HUES64 (cell line): ENCODE data around the gene CCDC183.

Source experiments
- H3K27ac ChIP-seq: 2 replicates; pipeline ENCODE4 v1.7.0; 2013; ENCODE audit warnings: low read depth, low read length, inconsistent platforms
- H3K27me3 ChIP-seq: 2 replicates; pipeline ENCODE4 v1.6.1; 2013; ENCODE audit warnings: mild to moderate bottlenecking, low read length; ENCODE audit not compliant: insufficient read depth
- H3K36me3 ChIP-seq: 2 replicates; pipeline ENCODE4 v1.6.1; 2013; ENCODE audit warnings: mild to moderate bottlenecking, low read length; ENCODE audit not compliant: insufficient read depth
- H3K4me1 ChIP-seq: 2 replicates; pipeline ENCODE4 v1.6.1; 2013; ENCODE audit warnings: mild to moderate bottlenecking, low read length, moderate library complexity; ENCODE audit not compliant: insufficient read depth
- H3K4me3 ChIP-seq: 2 replicates; pipeline ENCODE4 v1.5.1; 2013; ENCODE audit warnings: mild to moderate bottlenecking, low read length, moderate library complexity
- H3K9ac ChIP-seq: 2 replicates; pipeline ENCODE4 v1.6.1; 2013; ENCODE audit warnings: mild to moderate bottlenecking, low read depth, low read length
- H3K9me3 ChIP-seq: 2 replicates; pipeline ENCODE4 v1.6.1; 2013; ENCODE audit warnings: low read depth, low read length; ENCODE audit not compliant: insufficient read depth
- WGBS: fragments of 150-250, 120-280 bp; methylation state at CpG from one replicate; pipeline ENCODE4 v1.1.7; 2013; ENCODE audit warnings: missing lambda C conversion rate; 5-methylcytosine and 5-hydroxymethylcytosine counted together

The CCDC183 gene

DNA sequence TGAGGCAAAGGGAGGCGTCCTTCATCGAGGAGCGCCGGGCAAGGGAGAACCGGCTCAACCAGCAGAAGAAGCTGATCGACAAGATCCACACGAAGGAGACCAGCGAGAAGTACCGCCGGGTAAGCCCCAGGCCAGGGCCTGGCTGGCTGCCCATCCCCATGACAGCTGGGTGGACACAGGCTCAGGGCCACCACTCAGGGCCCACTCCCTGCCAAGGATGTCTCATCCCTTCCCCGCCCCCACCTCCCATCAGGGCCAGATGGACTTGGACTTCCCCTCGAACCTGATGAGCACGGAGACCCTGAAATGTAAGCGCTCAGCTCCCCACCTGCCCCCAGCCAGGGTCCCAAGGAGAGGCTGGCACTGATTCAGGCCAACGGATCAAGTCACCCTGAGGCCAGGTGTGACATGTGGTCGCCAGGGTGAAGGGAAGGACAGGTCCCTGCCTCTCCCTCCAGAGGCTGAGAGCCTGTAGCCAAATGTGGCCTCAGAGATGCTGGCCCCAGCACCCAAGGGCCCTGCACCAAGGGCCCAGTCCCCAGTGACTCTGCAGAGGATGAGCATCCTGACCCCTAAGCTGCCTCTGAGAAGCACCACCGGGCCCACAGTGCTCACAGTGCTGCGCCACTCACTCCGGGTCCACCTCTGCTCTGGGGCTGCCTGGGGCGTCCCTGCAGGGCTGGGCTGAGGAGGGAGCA, 8.5 kb downstream of the CCDC183 start:
- Histone ChIP-seq H3K4me1 (peaks cover 9% of the 10 kb centered on the region), H3K36me3 (peaks cover 6% of the 10 kb centered on the region)

DNA sequence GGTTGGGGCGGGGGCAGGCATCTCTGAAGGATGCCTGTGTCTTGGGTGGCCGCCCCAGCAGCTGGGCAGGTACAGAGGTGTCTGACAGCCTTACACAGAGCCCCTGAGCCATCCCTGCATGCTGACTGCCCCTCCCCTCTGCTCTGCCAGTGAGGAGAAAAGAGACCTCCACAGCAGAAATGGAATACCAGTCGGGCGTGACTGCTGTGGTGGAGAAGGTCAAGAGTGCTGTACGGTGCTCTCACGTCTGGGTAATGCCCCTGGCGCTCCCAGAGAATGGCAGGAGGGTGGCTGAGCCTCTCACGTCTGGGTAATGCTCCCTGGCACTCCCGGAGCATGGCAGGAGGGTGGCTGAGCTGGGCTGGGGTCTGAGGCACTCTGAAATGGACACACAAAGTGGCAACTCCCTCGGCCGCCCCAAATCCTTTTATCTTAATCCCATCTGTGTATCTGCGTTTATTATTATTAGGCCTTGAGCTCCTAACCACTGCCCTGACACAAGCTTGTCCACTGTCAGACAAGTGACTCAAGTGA, 9.1 kb downstream of the CCDC183 start:
- peaks cover 15% of the 10 kb centered on the region for H3K4me1 ChIP-seq
- WGBS = 90% methylated on average over 12 of the region's 12 CpGs
- H3K9ac ChIP-seq = no peak overlapping the region

More for the DNA sequence above, 8.5 kb downstream of the CCDC183 start:
- no peak overlapping the region for H3K9ac ChIP-seq
- H3K27ac ChIP-seq = no peak overlapping the region
- 92% methylated on average over 20 of the region's 20 CpGs for WGBS
- H3K9me3 ChIP-seq = no peaks in the 10 kb centered on the region
- peaks cover 7% of the 10 kb centered on the region for H3K27me3 ChIP-seq
- no peak overlapping the region for H3K4me3 ChIP-seq

DNA sequence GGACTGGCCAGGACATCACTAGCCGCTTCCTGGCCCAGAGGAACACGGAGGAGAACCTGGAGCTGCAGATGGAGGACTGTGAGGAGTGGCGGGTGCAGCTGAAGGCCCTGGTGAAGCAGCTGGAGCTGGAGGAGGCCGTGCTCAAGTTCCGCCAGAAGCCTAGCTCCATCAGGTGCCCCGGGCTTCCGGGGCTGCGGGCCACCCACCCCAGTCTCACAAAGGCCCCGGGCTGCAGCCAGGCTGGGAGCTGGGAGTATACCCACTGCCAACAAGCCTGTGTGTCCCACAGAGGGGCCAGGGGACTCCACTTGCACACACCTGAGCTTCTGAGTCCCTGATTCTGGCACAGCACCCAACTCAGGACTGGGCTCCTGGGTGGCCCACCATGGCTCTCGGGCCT, 9.9 kb downstream of the CCDC183 start:
- WGBS = 96% methylated on average over 10 of the region's 10 CpGs

More for the DNA sequence above, 9.1 kb downstream of the CCDC183 start:
- Histone ChIP-seq H3K9me3 (no peaks in the 10 kb centered on the region), H3K4me3 (no peak overlapping the region), H3K27ac (no peak overlapping the region), H3K27me3 (peaks cover 4% of the 10 kb centered on the region), H3K36me3 (peaks cover 12% of the 10 kb centered on the region)

DNA sequence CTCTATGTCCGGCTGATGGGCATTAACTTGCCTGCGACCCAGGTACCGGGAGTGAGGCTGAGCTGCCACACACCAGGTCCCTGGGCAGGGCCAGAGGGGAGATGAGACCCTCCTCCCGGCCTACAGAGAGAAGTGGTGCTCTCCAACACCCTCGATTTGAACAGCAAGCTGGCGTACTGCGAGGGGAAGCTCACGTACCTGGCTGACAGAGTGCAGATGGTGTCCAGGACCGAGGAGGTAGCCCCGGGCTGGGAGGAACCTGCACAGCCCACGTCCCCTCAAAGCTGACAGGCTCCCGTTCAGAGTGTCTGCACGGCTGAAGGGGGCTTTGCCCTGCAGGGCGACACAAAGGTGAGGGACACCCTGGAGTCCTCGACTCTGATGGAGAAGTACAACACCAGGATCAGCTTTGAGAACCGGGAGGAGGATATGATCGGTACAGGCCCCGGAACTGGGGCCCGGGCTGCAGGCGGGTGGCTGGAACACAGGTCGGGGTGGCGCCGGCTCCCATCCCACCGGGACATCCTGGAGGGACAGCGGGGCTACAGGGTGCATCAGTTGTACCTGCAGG, 10.6 kb downstream of the CCDC183 start:
- no peak overlapping the region; the same call in 1 of the 2 replicates for H3K27ac ChIP-seq
- peak overlapping the region; percentile 97 for H3K9ac ChIP-seq
- H3K27me3 ChIP-seq = peaks cover 4% of the 10 kb centered on the region
- peaks cover 20% of the 10 kb centered on the region for H3K36me3 ChIP-seq
- peaks cover 16% of the 10 kb centered on the region for H3K4me1 ChIP-seq
- H3K9me3 ChIP-seq = no peaks in the 10 kb centered on the region
- H3K4me3 ChIP-seq = peak overlapping the region; percentile 98
- WGBS = 83% methylated on average over 25 of the region's 25 CpGs

More for the DNA sequence above, 9.9 kb downstream of the CCDC183 start:
- peaks cover 16% of the 10 kb centered on the region for H3K4me1 ChIP-seq
- H3K9ac ChIP-seq = no peak overlapping the region
- H3K27me3 ChIP-seq = peaks cover 4% of the 10 kb centered on the region
- H3K4me3 ChIP-seq = no peak overlapping the region
- no peak overlapping the region for H3K27ac ChIP-seq
- no peaks in the 10 kb centered on the region for H3K9me3 ChIP-seq
- peaks cover 18% of the 10 kb centered on the region for H3K36me3 ChIP-seq

DNA sequence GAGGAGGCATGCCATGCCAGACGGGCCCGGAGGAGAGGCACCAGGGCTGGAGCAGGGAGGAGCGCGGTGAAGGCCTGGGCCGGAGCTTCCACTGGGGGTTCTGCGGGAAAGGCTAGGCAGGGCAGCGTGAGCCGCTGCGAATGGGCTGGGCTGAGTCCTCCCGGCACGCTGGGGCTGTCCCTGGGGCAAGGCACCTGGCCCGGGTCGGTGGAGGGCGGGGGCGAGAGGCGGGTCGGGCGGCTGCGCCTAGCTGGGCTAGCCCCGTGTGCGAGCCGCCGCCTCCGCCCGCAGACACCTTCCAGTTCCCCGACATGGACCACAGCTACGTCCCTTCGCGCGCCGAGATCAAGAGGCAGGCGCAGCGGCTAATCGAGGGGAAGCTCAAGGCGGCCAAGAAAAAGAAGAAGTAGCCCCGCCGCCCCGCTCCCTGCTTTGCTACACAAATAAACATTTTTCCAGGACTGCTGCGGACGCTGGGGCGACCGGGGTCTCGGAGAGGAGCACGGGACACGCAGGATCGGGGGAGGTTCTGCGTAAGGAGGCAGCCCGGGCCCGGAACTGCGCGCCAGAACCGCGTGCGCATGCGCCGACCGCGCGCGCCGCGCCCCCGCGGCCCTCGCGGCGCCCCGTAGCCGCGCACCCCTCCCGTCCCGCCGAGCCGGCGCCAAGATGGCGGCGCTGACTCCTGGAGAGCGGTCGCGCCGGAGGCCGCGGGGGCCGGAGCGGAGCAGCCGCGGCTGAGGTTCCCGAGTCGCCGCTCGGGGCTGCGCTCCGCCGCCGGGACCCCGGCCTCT, 11.3 kb downstream of the CCDC183 start, which contains the start of gene RABL6:
Gene RABL6, plus strand, starts transcription at position 668 of the 794 bp plus-strand sequence. CDS start 249 bp downstream, outside the sequence.
- Histone ChIP-seq H3K9ac (peak within 1 kb of the TSS; percentile 97), H3K36me3 (peaks cover 22% of the 10 kb centered on the region), H3K9me3 (no peaks in the 10 kb centered on the region), H3K27me3 (no peaks in the 10 kb centered on the region), H3K27ac (peak within 1 kb of the TSS; percentile 83), H3K4me3 (peak within 1 kb of the TSS; percentile 98), H3K4me1 (peaks cover 16% of the 10 kb centered on the region)
- under 1% methylated on average over 96 of the region's 96 CpGs for WGBS

DNA sequence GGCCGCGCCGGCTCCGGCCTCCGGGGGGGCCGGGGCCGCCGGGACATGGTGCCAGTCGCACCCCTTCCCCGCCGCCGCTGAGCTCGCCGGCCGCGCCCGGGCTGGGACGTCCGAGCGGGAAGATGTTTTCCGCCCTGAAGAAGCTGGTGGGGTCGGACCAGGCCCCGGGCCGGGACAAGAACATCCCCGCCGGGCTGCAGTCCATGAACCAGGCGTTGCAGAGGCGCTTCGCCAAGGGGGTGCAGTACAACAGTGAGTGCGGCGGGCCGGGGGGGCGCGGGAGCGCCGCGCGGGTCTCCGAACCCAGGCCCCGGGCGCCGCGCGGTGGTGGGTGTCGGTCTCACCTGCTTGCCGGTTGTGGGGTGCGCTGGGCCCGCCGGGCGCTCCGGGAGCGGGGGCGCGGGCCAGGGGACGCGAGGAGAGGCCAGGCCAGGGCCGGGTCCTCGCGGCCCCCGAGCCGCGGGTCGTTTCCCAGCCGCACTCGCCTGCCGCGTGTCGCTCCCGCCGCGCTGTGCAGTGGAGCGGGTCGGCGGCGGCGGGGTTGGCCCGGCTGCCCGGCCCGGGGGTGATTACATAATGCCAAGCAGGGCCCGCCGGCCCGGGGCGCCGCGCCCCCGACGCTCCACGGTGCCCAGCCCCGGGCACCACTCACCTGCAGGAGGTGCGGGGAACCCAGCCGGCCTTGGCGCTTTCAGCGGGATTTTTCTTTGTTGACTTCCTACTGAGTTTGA, 12.1 kb downstream of the CCDC183 start:
- H3K4me3 ChIP-seq = peak overlapping the region; percentile 98
- peak overlapping the region; percentile 97 for H3K9ac ChIP-seq
- under 1% methylated on average over 93 of the region's 93 CpGs for WGBS
- peaks cover 16% of the 10 kb centered on the region for H3K4me1 ChIP-seq
- peak overlapping the region; percentile 83 for H3K27ac ChIP-seq
- peaks cover 30% of the 10 kb centered on the region for H3K36me3 ChIP-seq
- no peaks in the 10 kb centered on the region for H3K27me3 ChIP-seq
- no peaks in the 10 kb centered on the region for H3K9me3 ChIP-seq

DNA sequence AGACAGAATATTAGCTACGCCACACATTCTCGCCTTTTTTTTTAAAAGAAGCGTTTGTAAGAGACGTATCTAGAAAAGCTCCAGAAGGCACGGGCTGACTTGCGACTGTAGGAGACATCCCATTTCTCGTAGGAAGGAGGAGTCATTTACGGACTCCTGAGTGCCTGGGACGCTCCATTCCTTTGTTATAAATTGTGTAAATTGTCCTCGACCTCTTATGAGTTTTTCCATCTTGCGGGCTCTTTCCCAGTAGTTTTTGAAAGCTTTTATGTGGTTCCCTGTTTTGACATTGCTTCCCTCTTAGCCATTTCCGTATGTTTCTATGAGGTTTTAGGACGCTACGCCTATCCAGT, 12.6 kb downstream of the CCDC183 start:
- Histone ChIP-seq H3K36me3 (peaks cover 33% of the 10 kb centered on the region), H3K27ac (peak overlapping the region; percentile 55), H3K4me1 (peaks cover 16% of the 10 kb centered on the region)

DNA sequence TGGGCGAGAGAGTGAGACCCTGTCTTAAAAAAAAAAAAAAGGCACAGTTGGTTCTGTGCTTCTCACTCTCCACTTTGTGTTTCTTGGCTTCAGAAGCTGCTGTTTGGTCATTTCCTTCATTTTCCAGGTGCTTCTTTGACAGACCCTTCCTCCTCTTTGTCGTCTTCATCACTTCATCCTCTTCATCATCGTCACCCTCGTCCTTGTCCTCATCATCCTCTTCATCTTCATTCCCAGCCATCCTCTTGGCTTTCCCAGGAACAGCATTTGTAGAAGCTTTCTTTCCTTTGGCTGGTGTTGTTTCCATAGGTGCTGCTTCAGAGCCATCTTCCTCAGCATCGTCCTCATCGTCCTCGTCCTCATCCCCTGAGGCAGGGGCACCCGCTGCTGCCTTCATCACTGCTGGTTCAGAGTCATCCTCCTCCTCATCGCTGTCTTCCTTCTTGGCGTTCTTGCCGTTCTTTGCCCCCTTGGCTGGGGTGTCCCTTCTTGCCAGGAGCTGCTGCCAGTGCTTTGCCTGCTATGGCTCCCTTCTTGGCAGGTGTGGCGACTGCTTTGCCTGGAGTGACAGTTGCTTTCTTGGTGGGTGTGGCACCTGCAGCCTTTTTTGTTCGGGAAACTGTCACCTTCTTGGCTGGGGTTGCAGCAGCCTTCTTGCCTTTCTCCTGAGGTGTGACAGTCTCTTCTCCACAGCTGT, 18.7 kb downstream of the CCDC183 start:
- Histone ChIP-seq H3K27me3 (no peaks in the 10 kb centered on the region), H3K27ac (no peak overlapping the region), H3K36me3 (peaks cover 53% of the 10 kb centered on the region), H3K9ac (no peak overlapping the region), H3K4me1 (peaks cover 5% of the 10 kb centered on the region; the same call in 1 of the 2 replicates), H3K4me3 (no peak overlapping the region), H3K9me3 (no peaks in the 10 kb centered on the region)
- WGBS = 96% methylated on average over 13 of the region's 13 CpGs

More for the DNA sequence above, 12.6 kb downstream of the CCDC183 start:
- no peaks in the 10 kb centered on the region for H3K9me3 ChIP-seq
- WGBS = 9% methylated on average over 13 of the region's 14 CpGs
- H3K9ac ChIP-seq = peak overlapping the region; percentile 97
- H3K27me3 ChIP-seq = no peaks in the 10 kb centered on the region
- H3K4me3 ChIP-seq = peak overlapping the region; percentile 98

DNA sequence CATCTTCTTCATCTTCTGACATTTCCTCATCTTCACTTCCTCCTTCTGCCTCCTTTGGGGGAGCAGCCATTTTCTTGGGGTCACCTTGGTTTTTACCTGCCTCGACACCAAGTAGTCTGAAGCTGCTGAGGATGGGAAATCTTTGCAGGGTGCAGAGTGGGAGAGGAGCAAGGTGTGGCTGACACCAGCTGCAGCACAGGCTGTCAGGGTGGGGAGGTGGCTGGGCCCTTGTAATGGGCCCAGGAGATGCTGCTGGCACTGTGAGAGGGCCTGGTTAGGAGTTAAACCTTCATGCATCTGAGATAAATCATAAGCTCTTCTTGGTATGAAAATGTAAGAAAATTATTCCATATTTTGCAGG, 19.3 kb downstream of the CCDC183 start:
- H3K36me3 ChIP-seq = peaks cover 48% of the 10 kb centered on the region
- WGBS = 0% methylated on average over 1 of the region's 1 CpG

More for the DNA sequence above, 19.3 kb downstream of the CCDC183 start:
- Histone ChIP-seq H3K27ac (no peak overlapping the region), H3K9ac (no peak overlapping the region), H3K4me1 (no peaks in the 10 kb centered on the region), H3K9me3 (no peaks in the 10 kb centered on the region), H3K4me3 (no peak overlapping the region), H3K27me3 (no peaks in the 10 kb centered on the region)
